ENCODE results near the gene AOPEP. TPM values are rescaled to one million over a fixed set of nuclear protein-coding genes. Genes with fewer than 3 reads are reported as not detected.

The AOPEP gene
- total and polyA plus RNA-seq, 2 donors (not counting 1 experiment from before 2014, with no cell fraction given), result 66.1 to 94.1 TPM

DNA sequence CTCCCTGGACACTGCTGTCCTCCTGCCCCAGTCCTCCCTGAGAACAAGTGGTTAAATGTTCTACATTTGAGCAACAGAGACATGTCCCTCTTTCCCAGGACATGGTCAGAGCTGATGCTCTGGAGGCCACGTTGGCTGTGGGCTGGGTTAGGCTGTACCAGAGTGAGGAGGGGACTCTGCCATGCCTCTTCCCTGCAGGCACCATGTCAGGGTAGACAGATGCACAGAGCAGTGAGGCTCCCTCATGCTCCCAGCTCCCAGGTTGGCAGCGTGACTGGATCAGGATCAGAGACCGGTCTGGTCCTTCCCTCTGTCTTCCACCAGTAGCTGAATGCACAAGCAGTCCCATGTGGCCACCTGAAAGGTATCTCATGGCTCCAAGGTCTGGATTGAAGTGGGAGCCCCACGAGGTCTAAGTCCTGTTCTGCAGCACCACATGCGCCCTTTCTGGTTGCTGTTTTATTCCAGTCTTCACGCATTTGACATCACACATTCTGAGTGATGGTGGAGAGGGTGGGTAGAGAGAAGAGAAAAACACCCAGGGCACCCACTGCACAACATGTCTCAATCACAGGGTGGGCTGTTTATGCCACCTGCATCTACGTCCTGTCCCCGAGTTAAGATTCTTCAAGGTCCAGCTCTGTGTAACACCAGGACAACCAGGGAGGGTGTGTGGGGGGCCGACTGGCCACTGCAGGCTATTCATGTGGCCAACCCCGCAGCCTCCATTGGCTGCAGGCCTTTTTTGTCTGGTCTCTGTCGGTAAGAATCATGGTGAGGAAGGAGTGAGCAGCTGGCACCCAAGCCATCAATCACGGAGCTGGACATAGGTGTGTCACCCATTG, 386.2 kb downstream of the AOPEP start:
- no peaks in the 10 kb centered on the region for H3K4me1 ChIP-seq (ENCODE audit: control insufficient read depth, extremely low read depth, insufficient read depth, low read length)
- no peaks in the 10 kb centered on the region for H3K27me3 ChIP-seq (ENCODE audit: control insufficient read depth, insufficient read depth, low read length)
- DNase-seq (ENCODE audit: low read depth in 2 of 2), result no peak
- TF ChIP-seq EZH2 (IDR thresholded peaks at IDR 0.05; ENCODE audit: low read length, missing control alignments), result no peak
- no peak for TF ChIP-seq CTCF (conservative IDR thresholded peaks at IDR 0.05 in 1 of 2, IDR thresholded peaks at IDR 0.05 in 1 of 2; ENCODE audit: low read depth in 1 of 2, low read length in 2 of 2)
- H3K9ac ChIP-seq (ENCODE audit: insufficient read depth, low read length), result no peak overlapping the region
- no peak overlapping the region for H3K4me2 ChIP-seq (ENCODE audit: extremely low read depth, insufficient read depth, low read length)
- no peak overlapping the region for H2AFZ ChIP-seq (ENCODE audit: low read length)
- no peaks in the 10 kb centered on the region for H3K79me2 ChIP-seq (ENCODE audit: control insufficient read depth, insufficient read depth, low read length)
- no peak overlapping the region for H3K27ac ChIP-seq (ENCODE audit: insufficient read depth, low read length)
- peaks cover 11% of the 10 kb centered on the region for H3K36me3 ChIP-seq (ENCODE audit: control insufficient read depth, insufficient read depth, low read length)
- no peaks in the 10 kb centered on the region for H4K20me1 ChIP-seq (ENCODE audit: control insufficient read depth, extremely low read depth, insufficient read depth, low read length)
- H3K4me3 ChIP-seq (replicated peaks in 1 of 4; ENCODE audit: control extremely low read depth in 1 of 4, insufficient read depth in 1 of 4, low read depth in 3 of 4, low read length in 4 of 4), result no peak overlapping the region
- H3K9me3 ChIP-seq (ENCODE audit: control insufficient read depth, insufficient read depth, low read depth, low read length), result no peaks in the 10 kb centered on the region

DNA sequence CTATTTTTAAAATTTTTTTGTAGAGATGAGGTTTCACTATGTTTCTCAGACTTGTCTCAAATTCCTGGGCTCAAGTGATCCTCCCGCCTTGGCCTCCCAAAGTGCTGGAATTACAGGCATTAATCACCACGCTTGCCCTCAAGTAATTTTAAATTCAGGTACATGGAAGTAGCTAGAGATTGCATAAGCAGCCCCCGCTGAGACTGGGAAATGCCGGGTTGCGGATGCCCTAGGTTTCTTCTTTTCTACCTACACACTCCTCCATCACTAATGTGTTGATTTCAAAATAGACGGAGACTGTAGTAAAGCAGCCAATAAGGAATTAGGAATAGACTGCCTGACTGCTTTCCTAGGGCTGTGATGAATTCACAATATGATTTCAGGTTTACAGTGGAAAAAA, 388.6 kb downstream of the AOPEP start:
- no peak for TF ChIP-seq EZH2 (IDR thresholded peaks at IDR 0.05; ENCODE audit: low read length, missing control alignments)
- no peak for TF ChIP-seq CTCF (conservative IDR thresholded peaks at IDR 0.05 in 1 of 2, IDR thresholded peaks at IDR 0.05 in 1 of 2; ENCODE audit: low read depth in 1 of 2, low read length in 2 of 2)
- Histone ChIP-seq H3K4me1 (ENCODE audit: control insufficient read depth, extremely low read depth, insufficient read depth, low read length) (no peaks in the 10 kb centered on the region), H3K4me2 (ENCODE audit: extremely low read depth, insufficient read depth, low read length) (no peak overlapping the region), H3K27me3 (ENCODE audit: control insufficient read depth, insufficient read depth, low read length) (no peaks in the 10 kb centered on the region), H3K36me3 (ENCODE audit: control insufficient read depth, insufficient read depth, low read length) (peaks cover 9% of the 10 kb centered on the region), H3K4me3 (replicated peaks in 1 of 4; ENCODE audit: control extremely low read depth in 1 of 4, insufficient read depth in 1 of 4, low read depth in 3 of 4, low read length in 4 of 4) (no peak overlapping the region), H3K79me2 (ENCODE audit: control insufficient read depth, insufficient read depth, low read length) (no peaks in the 10 kb centered on the region), H3K27ac (ENCODE audit: insufficient read depth, low read length) (no peak overlapping the region), H4K20me1 (ENCODE audit: control insufficient read depth, extremely low read depth, insufficient read depth, low read length) (no peaks in the 10 kb centered on the region), H3K9me3 (ENCODE audit: control insufficient read depth, insufficient read depth, low read depth, low read length) (no peaks in the 10 kb centered on the region), H3K9ac (ENCODE audit: insufficient read depth, low read length) (no peak overlapping the region), H2AFZ (ENCODE audit: low read length) (no peak overlapping the region)
- DNase-seq (ENCODE audit: low read depth in 2 of 2), result no peak

DNA sequence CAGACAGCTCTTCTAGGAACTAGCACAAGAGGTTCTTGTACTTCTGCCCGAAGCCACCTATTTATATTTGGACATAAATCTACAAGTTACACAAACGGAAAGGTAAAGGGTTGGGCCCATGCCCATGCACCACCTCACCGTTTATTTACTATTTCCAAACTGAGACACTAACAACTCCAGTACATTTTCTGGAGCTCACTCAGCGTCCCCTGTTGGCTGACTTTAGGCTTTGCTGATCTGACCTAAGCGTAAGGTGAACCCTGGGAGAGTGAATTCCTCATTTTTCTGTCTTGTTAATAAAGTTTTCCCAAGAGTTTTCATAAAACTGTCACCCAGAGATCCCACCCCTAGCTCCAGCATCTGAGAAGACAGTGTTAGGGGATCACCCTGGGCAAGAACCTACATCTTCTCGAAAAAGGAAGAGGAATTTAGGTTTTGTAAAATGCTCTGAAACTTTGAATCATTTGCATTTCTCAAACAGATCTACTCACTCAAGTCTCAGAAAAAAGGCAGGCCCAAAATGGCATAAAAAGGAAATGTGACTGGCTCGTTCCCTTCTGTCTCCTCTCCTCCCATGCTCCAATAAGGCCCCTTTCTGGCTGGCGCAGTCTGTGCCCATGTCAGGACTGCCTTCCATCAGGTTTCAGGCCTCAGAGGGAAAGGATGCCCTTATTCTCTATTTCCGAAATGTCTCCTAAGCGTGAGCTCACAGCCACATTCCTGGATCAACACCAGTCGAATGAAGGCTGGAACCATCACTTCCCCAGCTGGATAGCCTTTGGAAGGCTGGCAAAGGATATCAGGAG, 389.7 kb downstream of the AOPEP start:
- Histone ChIP-seq H2AFZ (ENCODE audit: low read length) (no peak overlapping the region), H3K4me1 (ENCODE audit: control insufficient read depth, extremely low read depth, insufficient read depth, low read length) (no peaks in the 10 kb centered on the region), H3K36me3 (ENCODE audit: control insufficient read depth, insufficient read depth, low read length) (peaks cover 6% of the 10 kb centered on the region), H3K27me3 (ENCODE audit: control insufficient read depth, insufficient read depth, low read length) (no peaks in the 10 kb centered on the region), H3K79me2 (ENCODE audit: control insufficient read depth, insufficient read depth, low read length) (no peaks in the 10 kb centered on the region), H4K20me1 (ENCODE audit: control insufficient read depth, extremely low read depth, insufficient read depth, low read length) (no peaks in the 10 kb centered on the region), H3K4me3 (replicated peaks in 1 of 4; ENCODE audit: control extremely low read depth in 1 of 4, insufficient read depth in 1 of 4, low read depth in 3 of 4, low read length in 4 of 4) (no peak overlapping the region), H3K9ac (ENCODE audit: insufficient read depth, low read length) (no peak overlapping the region), H3K9me3 (ENCODE audit: control insufficient read depth, insufficient read depth, low read depth, low read length) (no peaks in the 10 kb centered on the region), H3K4me2 (ENCODE audit: extremely low read depth, insufficient read depth, low read length) (no peak overlapping the region), H3K27ac (ENCODE audit: insufficient read depth, low read length) (no peak overlapping the region)
- DNase-seq (ENCODE audit: low read depth in 2 of 2), result no peak
- peak in 1 of 2 donors; percentile 47 for TF ChIP-seq CTCF (conservative IDR thresholded peaks at IDR 0.05 in 1 of 2, IDR thresholded peaks at IDR 0.05 in 1 of 2; ENCODE audit: low read depth in 1 of 2, low read length in 2 of 2)
- no peak for TF ChIP-seq EZH2 (IDR thresholded peaks at IDR 0.05; ENCODE audit: low read length, missing control alignments)
